ENCODE measurements around the gene CWC25.

DNA sequence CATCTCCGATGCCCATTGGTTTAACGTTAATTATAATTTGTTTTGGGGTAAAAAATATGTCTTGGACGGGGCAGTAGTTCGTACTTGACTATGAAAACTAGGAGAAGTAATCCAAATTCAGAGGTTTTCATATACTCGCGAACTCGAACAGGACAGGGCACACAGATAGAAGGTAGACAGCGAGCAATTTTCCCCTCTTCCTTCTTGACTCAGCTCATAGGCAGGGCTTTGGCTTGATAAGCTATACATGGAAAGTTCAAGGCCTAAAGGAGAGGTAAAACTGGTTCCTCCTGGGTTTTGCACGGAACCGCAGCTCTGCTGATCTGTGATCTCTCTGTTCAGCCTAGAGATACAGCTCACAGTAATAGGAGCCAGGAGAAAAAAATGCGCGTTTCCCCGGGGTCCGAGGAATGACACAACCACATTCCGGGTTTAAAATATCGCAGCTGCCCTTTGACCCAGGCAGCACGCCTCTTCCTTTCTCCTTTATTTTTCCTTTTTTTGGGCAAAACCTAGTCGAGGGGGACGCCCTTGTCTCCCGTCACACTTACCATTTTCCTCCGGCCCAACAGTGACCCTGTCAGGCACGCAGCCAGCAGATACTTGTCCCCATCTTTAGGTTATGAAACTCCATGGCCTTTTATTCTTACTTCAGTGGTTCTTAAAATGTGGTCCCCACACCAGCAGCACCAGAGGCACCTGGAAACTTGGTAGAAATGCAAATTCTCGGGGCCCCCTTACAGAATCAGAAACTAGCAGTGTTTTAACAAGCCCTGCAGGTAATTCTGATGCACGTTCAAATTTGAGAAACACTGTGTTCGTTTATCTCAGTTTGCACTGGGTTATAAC, 43.1 kb upstream of the CWC25 start:
- TF ChIP-seq, protein P1, sequence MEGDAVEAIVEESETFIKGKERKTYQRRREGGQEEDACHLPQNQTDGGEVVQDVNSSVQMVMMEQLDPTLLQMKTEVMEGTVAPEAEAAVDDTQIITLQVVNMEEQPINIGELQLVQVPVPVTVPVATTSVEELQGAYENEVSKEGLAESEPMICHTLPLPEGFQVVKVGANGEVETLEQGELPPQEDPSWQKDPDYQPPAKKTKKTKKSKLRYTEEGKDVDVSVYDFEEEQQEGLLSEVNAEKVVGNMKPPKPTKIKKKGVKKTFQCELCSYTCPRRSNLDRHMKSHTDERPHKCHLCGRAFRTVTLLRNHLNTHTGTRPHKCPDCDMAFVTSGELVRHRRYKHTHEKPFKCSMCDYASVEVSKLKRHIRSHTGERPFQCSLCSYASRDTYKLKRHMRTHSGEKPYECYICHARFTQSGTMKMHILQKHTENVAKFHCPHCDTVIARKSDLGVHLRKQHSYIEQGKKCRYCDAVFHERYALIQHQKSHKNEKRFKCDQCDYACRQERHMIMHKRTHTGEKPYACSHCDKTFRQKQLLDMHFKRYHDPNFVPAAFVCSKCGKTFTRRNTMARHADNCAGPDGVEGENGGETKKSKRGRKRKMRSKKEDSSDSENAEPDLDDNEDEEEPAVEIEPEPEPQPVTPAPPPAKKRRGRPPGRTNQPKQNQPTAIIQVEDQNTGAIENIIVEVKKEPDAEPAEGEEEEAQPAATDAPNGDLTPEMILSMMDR (IDR thresholded peaks at IDR 0.05): no peak
- TF ChIP-seq ZNF263 (CRISPR knock-in tag; IDR thresholded peaks at IDR 0.05; ENCODE audit: low read depth): no peak
- no peak for TF ChIP-seq ATF3 (CRISPR knock-in tag; conservative IDR thresholded peaks at IDR 0.05)
- no peak for TF ChIP-seq ZNF512 (CRISPR knock-in tag; IDR thresholded peaks at IDR 0.05; ENCODE audit: borderline replicate concordance)
- no peak for TF ChIP-seq JUN (CRISPR knock-in tag; IDR thresholded peaks at IDR 0.05)
- TF ChIP-seq E2F1 (CRISPR knock-in tag; IDR thresholded peaks at IDR 0.05): no peak
- TF ChIP-seq ZNF281 (CRISPR knock-in tag; IDR thresholded peaks at IDR 0.05): no peak
- TF ChIP-seq MAX (CRISPR knock-in tag; IDR thresholded peaks at IDR 0.05): no peak
- TF ChIP-seq ELF4 (CRISPR knock-in tag; IDR thresholded peaks at IDR 0.05; ENCODE audit: low read depth): no peak
- TF ChIP-seq IRF1 (CRISPR knock-in tag; IDR thresholded peaks at IDR 0.05): no peak
- no peak for TF ChIP-seq PRDM15 (CRISPR knock-in tag; IDR thresholded peaks at IDR 0.05)
- no peak for TF ChIP-seq SMAD4 (CRISPR knock-in tag; IDR thresholded peaks at IDR 0.05)
- no peak for TF ChIP-seq USF2 (CRISPR knock-in tag; IDR thresholded peaks at IDR 0.05)
- TF ChIP-seq CREM (CRISPR knock-in tag; IDR thresholded peaks at IDR 0.05): no peak

Measured in WTC11 (cell line).